ENCODE measurements around the gene LIF.

The LIF gene

GRCh38 chr22:30280505-30280904 lies 33.9 kb upstream of the LIF start:
- no peak for TF ChIP-seq EZH2phosphoT487 (IDR thresholded peaks at IDR 0.05; ENCODE audit: borderline replicate concordance)
- no peak for TF ChIP-seq CTCF (conservative IDR thresholded peaks at IDR 0.05; ENCODE audit: low read length)
- Histone ChIP-seq H3K4me3 (ENCODE audit: low read length, poor library complexity, severe bottlenecking) (no peak overlapping the region), H3K4me2 (ENCODE audit: low read depth, low read length, poor library complexity, severe bottlenecking) (no peak overlapping the region), H3K9me3 (ENCODE audit: insufficient read depth, low read depth, low read length) (no peaks in the 10 kb centered on the region), H3F3A (ENCODE audit: low read depth) (no peaks in the 10 kb centered on the region), H3K4me1 (ENCODE audit: insufficient read depth, low read length, poor library complexity, severe bottlenecking) (peaks cover 33% of the 10 kb centered on the region), H3K9ac (ENCODE audit: low read depth, low read length, poor library complexity, severe bottlenecking) (no peak overlapping the region), H3K9me2 (replicated peaks; ENCODE audit: low read depth, low read length) (no peaks in the 10 kb centered on the region), H3K36me3 (ENCODE audit: insufficient read depth, low read length) (no peaks in the 10 kb centered on the region), H4K20me1 (ENCODE audit: insufficient read depth, low read length, poor library complexity, severe bottlenecking) (no peaks in the 10 kb centered on the region), H3K79me2 (ENCODE audit: insufficient read depth, low read length) (no peaks in the 10 kb centered on the region), H2AFZ (ENCODE audit: low read length) (no peak overlapping the region), H3K27me3 (ENCODE audit: insufficient read depth, low read length, poor library complexity, severe bottlenecking) (no peaks in the 10 kb centered on the region)

GRCh38 chr22:30279932-30280331 lies 33.4 kb upstream of the LIF start:
- Histone ChIP-seq H4K20me1 (ENCODE audit: insufficient read depth, low read length, poor library complexity, severe bottlenecking) (no peaks in the 10 kb centered on the region), H2AFZ (ENCODE audit: low read length) (no peak overlapping the region), H3K9me2 (replicated peaks; ENCODE audit: low read depth, low read length) (no peaks in the 10 kb centered on the region), H3K36me3 (ENCODE audit: insufficient read depth, low read length) (no peaks in the 10 kb centered on the region), H3F3A (ENCODE audit: low read depth) (no peaks in the 10 kb centered on the region), H3K27me3 (ENCODE audit: insufficient read depth, low read length, poor library complexity, severe bottlenecking) (no peaks in the 10 kb centered on the region), H3K4me1 (ENCODE audit: insufficient read depth, low read length, poor library complexity, severe bottlenecking) (peaks cover 33% of the 10 kb centered on the region), H3K4me2 (ENCODE audit: low read depth, low read length, poor library complexity, severe bottlenecking) (no peak overlapping the region), H3K4me3 (ENCODE audit: low read length, poor library complexity, severe bottlenecking) (no peak overlapping the region), H3K79me2 (ENCODE audit: insufficient read depth, low read length) (no peaks in the 10 kb centered on the region), H3K9me3 (ENCODE audit: insufficient read depth, low read depth, low read length) (no peaks in the 10 kb centered on the region), H3K9ac (ENCODE audit: low read depth, low read length, poor library complexity, severe bottlenecking) (no peak overlapping the region)
- TF ChIP-seq EZH2phosphoT487 (IDR thresholded peaks at IDR 0.05; ENCODE audit: borderline replicate concordance): no peak
- no peak for TF ChIP-seq CTCF (conservative IDR thresholded peaks at IDR 0.05; ENCODE audit: low read length)

- Histone ChIP-seq H3K4me1 (ENCODE audit: insufficient read depth, low read length, poor library complexity, severe bottlenecking) (peaks cover 33% of the 10 kb centered on the region), H3K79me2 (ENCODE audit: insufficient read depth, low read length) (no peaks in the 10 kb centered on the region), H3K4me2 (ENCODE audit: low read depth, low read length, poor library complexity, severe bottlenecking) (no peak overlapping the region), H3F3A (ENCODE audit: low read depth) (no peaks in the 10 kb centered on the region), H3K36me3 (ENCODE audit: insufficient read depth, low read length) (no peaks in the 10 kb centered on the region), H3K9me3 (ENCODE audit: insufficient read depth, low read depth, low read length) (no peaks in the 10 kb centered on the region), H3K9me2 (replicated peaks; ENCODE audit: low read depth, low read length) (no peaks in the 10 kb centered on the region), H3K27me3 (ENCODE audit: insufficient read depth, low read length, poor library complexity, severe bottlenecking) (no peaks in the 10 kb centered on the region), H3K9ac (ENCODE audit: low read depth, low read length, poor library complexity, severe bottlenecking) (no peak overlapping the region), H2AFZ (ENCODE audit: low read length) (no peak overlapping the region), H3K4me3 (ENCODE audit: low read length, poor library complexity, severe bottlenecking) (no peak overlapping the region), H4K20me1 (ENCODE audit: insufficient read depth, low read length, poor library complexity, severe bottlenecking) (no peaks in the 10 kb centered on the region)
- no peak for TF ChIP-seq EZH2phosphoT487 (IDR thresholded peaks at IDR 0.05; ENCODE audit: borderline replicate concordance)
- no peak for TF ChIP-seq CTCF (conservative IDR thresholded peaks at IDR 0.05; ENCODE audit: low read length)
Measured at GRCh38 chr22:30279046-30279788, 32.7 kb upstream of the LIF start.
